ENCODE data around the gene CLCN4.
A peak's percentile ranks its signal among the peaks of the same experiment; 100 is the strongest.

The CLCN4 gene

GRCh38 chrX:10158279-10159144 is 1.7 kb downstream of the CLCN4 start:
- peak overlapping the region; percentile 45 to 49 for H3K4me3 ChIP-seq (ENCODE audit: low read depth in 1 of 2, low read length in 1 of 2)
- peaks cover 22 to 41% of the 10 kb centered on the region in 2 experiments for H3K4me1 ChIP-seq (ENCODE audit: control insufficient read depth in 1 of 2, insufficient read depth in 1 of 2, low read depth in 1 of 2, low read length in 1 of 2)
- no peak overlapping the region for H3K27ac ChIP-seq
- no peak for TF ChIP-seq CTCF (IDR thresholded peaks at IDR 0.05)
- no peaks in the 10 kb centered on the region for H3K9me3 ChIP-seq
- H3K27me3 ChIP-seq = peaks cover 38% of the 10 kb centered on the region
- H3K36me3 ChIP-seq = no peaks in the 10 kb centered on the region

DNA sequence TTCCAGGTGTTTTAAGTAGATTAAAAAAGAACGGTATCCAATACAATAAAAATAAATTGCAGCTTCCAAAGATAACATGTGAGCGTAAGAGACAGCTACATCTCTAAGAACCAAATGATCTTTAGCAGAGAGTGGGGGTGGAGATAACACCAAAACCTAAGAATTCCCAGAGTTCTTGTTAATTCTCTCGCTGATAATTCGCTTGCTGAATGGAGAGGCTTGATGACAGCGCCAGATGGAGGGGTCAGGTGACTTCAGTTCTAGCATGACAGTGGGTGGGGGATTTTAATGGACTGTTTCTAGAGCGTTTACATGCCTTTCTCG is 2.3 kb downstream of the CLCN4 start:
- no peaks in the 10 kb centered on the region for H3K36me3 ChIP-seq
- H3K27ac ChIP-seq = no peak overlapping the region
- peaks cover 38% of the 10 kb centered on the region for H3K27me3 ChIP-seq
- H3K9me3 ChIP-seq = no peaks in the 10 kb centered on the region
- peaks cover 22 to 41% of the 10 kb centered on the region in 2 experiments for H3K4me1 ChIP-seq (ENCODE audit: control insufficient read depth in 1 of 2, insufficient read depth in 1 of 2, low read depth in 1 of 2, low read length in 1 of 2)
- no peak for TF ChIP-seq CTCF (IDR thresholded peaks at IDR 0.05)
- no peak overlapping the region for H3K4me3 ChIP-seq (ENCODE audit: low read depth in 1 of 2, low read length in 1 of 2)

GRCh38 chrX:10160211-10160610 is 3.4 kb downstream of the CLCN4 start:
- Histone ChIP-seq H3K27me3 (peaks cover 38% of the 10 kb centered on the region), H3K4me1 (ENCODE audit: control insufficient read depth in 1 of 2, insufficient read depth in 1 of 2, low read depth in 1 of 2, low read length in 1 of 2) (peaks cover 29 to 50% of the 10 kb centered on the region in 2 experiments), H3K27ac (no peak overlapping the region), H3K9me3 (no peaks in the 10 kb centered on the region), H3K36me3 (no peaks in the 10 kb centered on the region), H3K4me3 (ENCODE audit: low read depth in 1 of 2, low read length in 1 of 2) (no peak overlapping the region)
- TF ChIP-seq CTCF (IDR thresholded peaks at IDR 0.05) = no peak

GRCh38 chrX:10163031-10163430 is 6.3 kb downstream of the CLCN4 start:
- peaks cover 28% of the 10 kb centered on the region for H3K27me3 ChIP-seq
- no peak overlapping the region for H3K4me3 ChIP-seq (ENCODE audit: low read depth in 1 of 2, low read length in 1 of 2)
- TF ChIP-seq CTCF (IDR thresholded peaks at IDR 0.05) = no peak
- no peaks in the 10 kb centered on the region for H3K36me3 ChIP-seq
- peaks cover 42 to 53% of the 10 kb centered on the region in 2 experiments for H3K4me1 ChIP-seq (ENCODE audit: control insufficient read depth in 1 of 2, insufficient read depth in 1 of 2, low read depth in 1 of 2, low read length in 1 of 2)
- H3K9me3 ChIP-seq = no peaks in the 10 kb centered on the region
- no peak overlapping the region for H3K27ac ChIP-seq

DNA sequence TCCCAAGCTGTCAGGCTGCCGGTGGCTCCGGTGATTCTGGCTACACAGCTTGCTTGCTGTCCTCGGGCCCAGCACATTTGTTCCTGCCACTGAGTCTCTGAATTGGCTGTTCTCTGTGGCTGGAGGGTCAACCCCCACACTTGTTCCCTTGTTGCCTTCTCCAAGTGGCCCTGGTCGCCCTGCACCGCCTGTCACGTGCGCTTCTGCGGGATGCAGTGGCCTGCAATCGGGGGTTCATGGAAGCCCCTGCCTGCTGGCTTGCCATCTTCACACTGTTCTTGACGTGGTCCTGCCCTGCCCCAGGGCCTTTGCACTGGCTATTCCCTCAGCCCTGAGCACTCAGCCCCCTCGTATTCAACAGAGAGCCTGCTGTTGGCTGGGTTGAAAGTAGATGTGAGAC is 8.1 kb downstream of the CLCN4 start:
- H3K27ac ChIP-seq = peak overlapping the region; percentile 90
- H3K4me3 ChIP-seq (ENCODE audit: low read depth in 1 of 2, low read length in 1 of 2) = peak overlapping the region in 1 of 2 experiments; percentile 18
- H3K27me3 ChIP-seq = peaks cover 9% of the 10 kb centered on the region
- peaks cover 47 to 53% of the 10 kb centered on the region in 2 experiments for H3K4me1 ChIP-seq (ENCODE audit: control insufficient read depth in 1 of 2, insufficient read depth in 1 of 2, low read depth in 1 of 2, low read length in 1 of 2)
- TF ChIP-seq CTCF (IDR thresholded peaks at IDR 0.05) = no peak
- H3K9me3 ChIP-seq = no peaks in the 10 kb centered on the region
- no peaks in the 10 kb centered on the region for H3K36me3 ChIP-seq
